GM12892 (cell line): ENCODE measurements around the gene GRID1.

ENCODE experiments used
- POLR2A ChIP-seq: IDR thresholded peaks from 2 replicates; pipeline ENCODE4 v1.6.1; 2011; ENCODE audit warnings: low read depth, low read length, control low read depth
- POLR2AphosphoS5 ChIP-seq: IDR thresholded peaks from 2 replicates; pipeline ENCODE4 v1.6.1; 2011; ENCODE audit warnings: low read depth, low read length, control low read depth
- TAF1 ChIP-seq: IDR thresholded peaks from 2 replicates; pipeline ENCODE4 v1.6.1; 2011; ENCODE audit warnings: low read depth, mild to moderate bottlenecking, control low read depth, low read length, borderline replicate concordance

- no peak for TF ChIP-seq POLR2AphosphoS5
- TF ChIP-seq POLR2A = no peak
- no peak for TF ChIP-seq TAF1
These were observed 203.7 kb downstream of the GRID1 start for GRCh38 chr10:86162696-86163400.
